Smooth muscle cell (in vitro differentiated cells): Measurements from ENCODE around the gene GPC2. TPM values are rescaled to one million over a fixed set of nuclear protein-coding genes. Genes with fewer than 3 reads are reported as not detected.

Source experiments
- DNase-seq: peaks from one replicate; lab custom pipeline; 2025; ENCODE audit not compliant: unreplicated experiment; lab: John Stamatoyannopoulos, UW
- H2AFZ ChIP-seq: fragments of 200-600 bp; sonication (generic); 2 replicates; pipeline ENCODE4 v1.6.0; 2016; ENCODE audit warnings: antibody characterized with exemption, low read depth, mild to moderate bottlenecking
- H3F3A ChIP-seq: fragments of 200-600 bp; sonication (generic); 2 replicates; pipeline ENCODE4 v1.6.0; 2017; ENCODE audit warnings: antibody characterized with exemption, low read depth
- H3K27ac ChIP-seq: fragments of 200-600 bp; sonication (generic); 2 replicates; pipeline ENCODE4 v1.5.1; 2016; ENCODE audit warnings: low read depth, mild to moderate bottlenecking
- H3K27me3 ChIP-seq: fragments of 200-600 bp; sonication (generic); 2 replicates; pipeline ENCODE4 v1.6.1; 2016; ENCODE audit warnings: low read depth, mild to moderate bottlenecking
- H3K36me3 ChIP-seq: fragments of 200-600 bp; sonication (generic); 2 replicates; pipeline ENCODE4 v1.5.1; 2016; ENCODE audit warnings: low read depth
- H3K4me1 ChIP-seq: fragments of 200-600 bp; sonication (generic); 2 replicates; pipeline ENCODE4 v1.5.1; 2016; ENCODE audit warnings: low read depth
- H3K4me2 ChIP-seq: fragments of 200-600 bp; sonication (generic); 2 replicates; pipeline ENCODE4 v1.6.0; 2016; ENCODE audit warnings: mild to moderate bottlenecking
- H3K4me3 ChIP-seq: fragments of 200-600 bp; sonication (generic); 2 replicates; pipeline ENCODE4 v1.5.1; 2016; ENCODE audit warnings: mild to moderate bottlenecking
- H3K79me2 ChIP-seq: fragments of 200-600 bp; sonication (generic); 2 replicates; pipeline ENCODE4 v1.6.0; 2016; ENCODE audit warnings: low read depth, mild to moderate bottlenecking
- H3K9ac ChIP-seq: fragments of 200-600 bp; sonication (generic); 2 replicates; pipeline ENCODE4 v1.6.0; 2016; ENCODE audit warnings: low read depth
- H3K9me3 ChIP-seq: fragments of 200-600 bp; sonication (generic); replicated peaks from 2 replicates; pipeline ENCODE4 v1.5.1; 2016; ENCODE audit warnings: low read depth
- H4K20me1 ChIP-seq: fragments of 200-600 bp; sonication (generic); 2 replicates; pipeline ENCODE4 v1.6.0; 2016; ENCODE audit warnings: low read depth
- WGBS: methylation state at CpG from one replicate; pipeline ENCODE4 v1.1.7; 2016; ENCODE audit warnings: low lambda C conversion rate; 5-methylcytosine and 5-hydroxymethylcytosine counted together
- polyA plus RNA-seq: library from polyadenylated mRNA; unstranded; fragments of >200 nt; fragmentation: Nextera tagmentation; extraction: Ambion mirVana; gene quantifications from 2 replicates; pipeline ENCODE4 v1.2.1, GENCODE V29; 2016
- total RNA-seq: library from RNA; depleted of rRNA; stranded (reverse); fragments of >200 nt; gene quantifications from 2 replicates; pipeline ENCODE4 v1.2.3, GENCODE V29; 2014
- TF ChIP-seq, protein P1 (sequence below): fragments of 200-600 bp; sonication (generic); IDR thresholded peaks from 2 replicates; pipeline ENCODE4 v1.5.1; 2017; ENCODE audit warnings: borderline replicate concordance, mild to moderate bottlenecking, antibody characterized with exemption; ENCODE audit not compliant: insufficient read depth, poor library complexity, severe bottlenecking

The GPC2 gene
- total and polyA plus RNA-seq, 2 experiments from 2014 or later = 3.2 to 7.1 TPM

DNA sequence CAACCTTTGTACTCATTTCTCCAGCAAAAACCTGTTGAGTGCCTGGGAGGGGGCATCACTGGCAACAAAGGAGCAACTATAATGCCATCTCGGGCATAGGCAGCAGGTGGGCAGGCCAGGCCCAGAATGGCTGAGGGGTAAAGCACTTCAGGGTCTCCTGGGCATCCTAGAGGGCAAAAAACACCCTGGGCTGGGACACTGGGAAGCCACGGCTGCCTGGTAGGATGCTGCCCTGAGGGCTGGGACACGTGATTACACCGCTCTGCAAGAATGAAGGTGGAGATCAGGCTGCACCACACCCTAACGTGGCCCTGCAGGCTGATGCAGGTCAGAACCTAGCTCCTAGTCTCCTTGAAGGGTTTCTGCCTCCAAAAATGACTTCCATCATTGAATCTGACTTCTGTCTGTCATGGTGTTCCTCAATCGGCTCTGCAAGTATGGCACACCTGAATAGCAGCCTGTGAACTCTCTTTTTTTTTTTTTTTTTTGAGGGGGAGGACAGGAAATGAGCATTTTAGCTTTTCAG lies 14.1 kb downstream of the GPC2 start:
- TF ChIP-seq, protein P1, sequence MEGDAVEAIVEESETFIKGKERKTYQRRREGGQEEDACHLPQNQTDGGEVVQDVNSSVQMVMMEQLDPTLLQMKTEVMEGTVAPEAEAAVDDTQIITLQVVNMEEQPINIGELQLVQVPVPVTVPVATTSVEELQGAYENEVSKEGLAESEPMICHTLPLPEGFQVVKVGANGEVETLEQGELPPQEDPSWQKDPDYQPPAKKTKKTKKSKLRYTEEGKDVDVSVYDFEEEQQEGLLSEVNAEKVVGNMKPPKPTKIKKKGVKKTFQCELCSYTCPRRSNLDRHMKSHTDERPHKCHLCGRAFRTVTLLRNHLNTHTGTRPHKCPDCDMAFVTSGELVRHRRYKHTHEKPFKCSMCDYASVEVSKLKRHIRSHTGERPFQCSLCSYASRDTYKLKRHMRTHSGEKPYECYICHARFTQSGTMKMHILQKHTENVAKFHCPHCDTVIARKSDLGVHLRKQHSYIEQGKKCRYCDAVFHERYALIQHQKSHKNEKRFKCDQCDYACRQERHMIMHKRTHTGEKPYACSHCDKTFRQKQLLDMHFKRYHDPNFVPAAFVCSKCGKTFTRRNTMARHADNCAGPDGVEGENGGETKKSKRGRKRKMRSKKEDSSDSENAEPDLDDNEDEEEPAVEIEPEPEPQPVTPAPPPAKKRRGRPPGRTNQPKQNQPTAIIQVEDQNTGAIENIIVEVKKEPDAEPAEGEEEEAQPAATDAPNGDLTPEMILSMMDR = no peak
- no peak overlapping the region for H2AFZ ChIP-seq
- no peaks in the 10 kb centered on the region for H4K20me1 ChIP-seq
- H3K4me1 ChIP-seq = peaks cover 8% of the 10 kb centered on the region
- H3K9me3 ChIP-seq = no peaks in the 10 kb centered on the region
- no peaks in the 10 kb centered on the region for H3K27me3 ChIP-seq
- no peaks in the 10 kb centered on the region for H3K36me3 ChIP-seq
- H3F3A ChIP-seq = peaks cover 3% of the 10 kb centered on the region
- H3K4me3 ChIP-seq = no peak overlapping the region
- no peak overlapping the region for H3K9ac ChIP-seq
- H3K4me2 ChIP-seq = no peak overlapping the region
- 42% methylated on average over 6 of the region's 6 CpGs for WGBS
- no peak overlapping the region for H3K27ac ChIP-seq
- DNase-seq = no peak
- no peaks in the 10 kb centered on the region for H3K79me2 ChIP-seq

DNA sequence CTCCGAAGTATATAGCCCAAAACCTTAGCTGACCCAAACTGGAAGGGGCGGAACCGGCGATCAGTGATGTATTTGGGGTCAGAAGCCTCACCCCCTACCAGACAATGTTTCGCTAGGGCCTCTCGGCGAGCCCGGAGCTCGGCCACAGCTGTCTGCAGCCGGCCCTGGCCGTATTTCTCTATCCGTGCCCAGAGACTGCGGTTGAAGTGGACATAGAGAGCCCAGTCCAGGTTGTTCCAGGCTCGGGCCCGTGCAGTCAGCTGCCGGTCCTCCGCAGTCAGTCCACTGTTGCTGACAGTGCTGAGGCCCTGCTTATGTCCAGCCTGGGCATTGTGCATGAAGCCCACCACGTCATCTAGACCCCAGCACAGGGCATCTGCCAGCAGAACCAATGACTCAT lies 17.1 kb downstream of the GPC2 start:
- Histone ChIP-seq H3K4me3 (no peak overlapping the region), H4K20me1 (peaks cover 20% of the 10 kb centered on the region), H3K79me2 (no peaks in the 10 kb centered on the region), H3F3A (peaks cover 10% of the 10 kb centered on the region), H3K27ac (no peak overlapping the region), H3K27me3 (no peaks in the 10 kb centered on the region), H3K4me2 (no peak overlapping the region), H3K9ac (no peak overlapping the region), H3K4me1 (peaks cover 9% of the 10 kb centered on the region), H3K9me3 (no peaks in the 10 kb centered on the region), H3K36me3 (no peaks in the 10 kb centered on the region), H2AFZ (no peak overlapping the region)
- no peak for DNase-seq
- 97% methylated on average over 18 of the region's 18 CpGs for WGBS
- TF ChIP-seq, protein P1 = no peak

DNA sequence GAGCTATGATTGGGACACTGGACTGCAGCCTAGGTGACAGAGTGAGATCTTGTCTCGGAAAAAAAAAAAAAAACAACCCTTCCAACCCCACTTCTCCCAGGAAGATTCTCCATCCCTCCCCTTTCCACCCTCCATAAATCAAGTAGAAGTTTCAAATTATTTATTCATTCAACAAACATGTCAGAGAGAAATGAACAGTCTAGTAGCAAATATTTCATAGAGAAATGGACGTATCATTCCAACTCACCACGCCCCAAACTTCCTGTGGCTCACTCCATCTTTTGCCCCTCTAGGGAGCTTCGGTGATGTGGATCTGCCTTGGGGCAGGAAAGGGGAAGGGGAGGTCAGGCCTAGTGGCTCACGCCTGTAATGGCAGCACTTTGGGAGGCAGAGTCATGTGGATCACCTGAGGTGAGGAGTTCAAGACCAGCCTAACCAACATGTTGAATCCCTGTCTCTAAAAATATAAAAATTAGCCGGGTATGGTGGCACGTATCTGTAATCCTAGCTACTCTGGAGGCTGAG lies 18.0 kb downstream of the GPC2 start:
- H3K4me3 ChIP-seq = peak overlapping the region; percentile 100
- H3K4me2 ChIP-seq = peak overlapping the region; percentile 99
- no peak overlapping the region for H3K9ac ChIP-seq
- no peaks in the 10 kb centered on the region for H3K27me3 ChIP-seq
- DNase-seq = no peak
- H2AFZ ChIP-seq = peak overlapping the region; percentile 52
- 87% methylated on average over 7 of the region's 7 CpGs for WGBS
- no peaks in the 10 kb centered on the region for H3K36me3 ChIP-seq
- peak overlapping the region; percentile 7 for H3K27ac ChIP-seq
- peaks cover 27% of the 10 kb centered on the region for H4K20me1 ChIP-seq
- no peaks in the 10 kb centered on the region for H3K9me3 ChIP-seq
- peaks cover 10% of the 10 kb centered on the region for H3F3A ChIP-seq
- H3K79me2 ChIP-seq = no peaks in the 10 kb centered on the region
- H3K4me1 ChIP-seq = peaks cover 9% of the 10 kb centered on the region
- TF ChIP-seq, protein P1 = no peak
